Measurements from ENCODE around the gene CYP4B1.

GRCh38 chr1:46768445-46768844 lies 30.4 kb upstream of the CYP4B1 start:
- TF ChIP-seq NFYB (IDR thresholded peaks at IDR 0.05; ENCODE audit: insufficient read depth, low read depth, low read length): no peak
- no peak for TF ChIP-seq YY1 (IDR thresholded peaks at IDR 0.05; ENCODE audit: low read depth, low read length)
- no peak for TF ChIP-seq POLR2A (IDR thresholded peaks at IDR 0.05; ENCODE audit: low read depth, low read length)
- TF ChIP-seq HDGF (IDR thresholded peaks at IDR 0.05): no peak
- TF ChIP-seq SREBF2 (IDR thresholded peaks at IDR 0.05; ENCODE audit: low read length): no peak
- no peak for TF ChIP-seq CTCF (IDR thresholded peaks at IDR 0.05 in 2 of 3, conservative IDR thresholded peaks at IDR 0.05 in 1 of 3; ENCODE audit: control insufficient read depth in 2 of 3, extremely low read depth in 1 of 3, insufficient read depth in 1 of 3, low read depth in 3 of 3, low read length in 3 of 3)
- TF ChIP-seq SMARCA5 (IDR thresholded peaks at IDR 0.05): no peak
- no peak for TF ChIP-seq ELK1 (IDR thresholded peaks at IDR 0.05; ENCODE audit: low read depth, low read length)
- TF ChIP-seq EZH2 (IDR thresholded peaks at IDR 0.05; ENCODE audit: borderline replicate concordance, control insufficient read depth, low read depth, low read length): no peak
- TF ChIP-seq KAT2A (conservative IDR thresholded peaks at IDR 0.05; ENCODE audit: control insufficient read depth, low read depth, low read length): no peak
- no peak for TF ChIP-seq CHD4 (IDR thresholded peaks at IDR 0.05)
- TF ChIP-seq PBX3 (IDR thresholded peaks at IDR 0.05; ENCODE audit: insufficient replicate concordance, low read depth, low read length): no peak

All from GM12878 (cell line).